GM12891 (cell line): ENCODE data around the gene MAPT.

Source experiments
- PAX5 ChIP-seq: IDR thresholded peaks from 2 replicates; pipeline ENCODE4 v1.6.1; 2011; ENCODE audit warnings: low read length, moderate library complexity, mild to moderate bottlenecking; ENCODE audit not compliant: insufficient read depth, severe bottlenecking
- POLR2A ChIP-seq: IDR thresholded peaks from 2 replicates; pipeline ENCODE4 v1.6.1; 2011; ENCODE audit warnings: low read depth, low read length, control low read depth
- POLR2AphosphoS5 ChIP-seq: IDR thresholded peaks from 2 replicates; pipeline ENCODE4 v1.6.1; 2011; ENCODE audit warnings: low read depth, low read length, control low read depth
- POU2F2 ChIP-seq: IDR thresholded peaks from 2 replicates; pipeline ENCODE4 v1.6.1; 2011; ENCODE audit warnings: low read depth, mild to moderate bottlenecking, control low read depth, low read length, moderate library complexity
- SPI1 ChIP-seq: IDR thresholded peaks from 2 replicates; pipeline ENCODE4 v1.6.1; 2011; ENCODE audit warnings: low read depth, low read length, control low read depth
- TAF1 ChIP-seq: IDR thresholded peaks from 2 replicates; pipeline ENCODE4 v1.6.1; 2011; ENCODE audit warnings: low read depth, low read length, control low read depth

- TF ChIP-seq POLR2A (no peak), TAF1 (no peak), POLR2AphosphoS5 (no peak), SPI1 (no peak), POU2F2 (no peak), PAX5 (no peak)
Measured at GRCh38 chr17:45867702-45868101, 26.7 kb upstream of the MAPT start.
